ENCODE measurements around the gene ERCC4.

The ERCC4 gene

GRCh38 chr16:13948086-13948485 is 28.1 kb downstream of the ERCC4 start:
- DNase-seq (ENCODE audit: low read depth) = no peak

- DNase-seq (ENCODE audit: low read depth) = no peak
Observed at GRCh38 chr16:13950821-13951547, 31.0 kb downstream of the ERCC4 start.

- no peak for DNase-seq (ENCODE audit: low read depth)
Observed at GRCh38 chr16:13951611-13952010, 31.7 kb downstream of the ERCC4 start.

- DNase-seq (ENCODE audit: low read depth) = no peak
Observed at GRCh38 chr16:13953501-13953900, 33.5 kb downstream of the ERCC4 start.

- DNase-seq (ENCODE audit: low read depth) = no peak
Observed at GRCh38 chr16:13956635-13957196, 36.8 kb downstream of the ERCC4 start.

DNA sequence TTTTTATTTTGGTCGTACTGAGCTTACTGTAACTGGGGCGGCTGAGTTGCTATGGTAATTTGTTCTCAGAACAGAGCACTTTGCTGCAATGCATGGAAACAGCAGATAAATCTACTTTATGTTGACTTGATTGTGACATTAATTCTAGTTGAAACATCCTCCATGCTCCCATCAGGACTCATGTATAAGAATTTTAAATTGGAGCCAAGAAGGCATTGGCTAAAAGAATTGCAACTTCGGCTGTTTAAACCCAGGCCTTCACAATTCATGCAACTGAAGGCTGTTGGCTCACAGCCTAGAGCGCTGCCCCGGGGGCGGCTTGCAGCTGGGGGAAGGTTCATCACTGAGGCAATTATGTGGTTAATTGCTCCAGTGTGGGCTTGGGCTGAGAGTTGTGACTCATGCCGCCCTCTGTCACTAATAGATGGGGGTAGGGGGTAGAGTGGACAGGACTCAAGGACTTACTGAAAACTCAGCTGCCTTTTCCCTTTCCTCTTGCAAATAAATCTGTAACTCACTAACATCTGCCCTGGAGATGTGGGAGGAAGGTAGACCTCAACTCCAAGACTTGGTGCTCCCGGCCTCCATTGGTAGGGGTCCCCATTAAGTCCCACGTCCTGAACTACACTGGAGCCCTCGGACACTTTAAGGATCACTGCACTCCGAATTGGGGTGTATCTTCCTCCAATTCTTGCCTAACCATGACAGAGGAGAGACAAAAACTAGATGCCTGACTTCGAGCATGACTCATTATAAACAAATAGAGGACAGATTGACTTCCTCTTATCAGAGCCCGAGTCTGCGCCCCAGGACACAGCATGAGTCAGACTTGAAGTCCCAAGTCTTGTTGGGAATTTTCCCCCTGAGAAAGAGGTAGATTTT is 37.5 kb downstream of the ERCC4 start:
- peak; percentile 67 for DNase-seq (ENCODE audit: low read depth)

DNA sequence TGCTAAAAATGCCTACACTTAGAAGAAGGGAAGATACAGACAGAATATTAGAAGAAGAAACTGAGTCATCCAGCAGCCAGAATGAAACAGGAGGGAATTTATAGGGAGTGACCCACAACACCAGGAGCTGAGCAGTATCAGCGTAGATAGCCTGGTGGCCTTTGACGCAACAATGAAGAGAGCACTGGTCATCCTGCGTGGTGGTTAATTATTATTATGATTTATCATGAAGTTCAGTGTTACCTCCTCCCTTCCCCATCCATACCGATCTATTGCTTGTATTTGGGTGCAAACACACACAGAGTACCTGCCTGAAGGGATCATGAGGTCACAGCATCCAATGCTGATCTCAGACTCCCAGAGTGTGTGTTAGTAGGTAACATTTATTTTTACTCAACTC is 38.5 kb downstream of the ERCC4 start:
- DNase-seq (ENCODE audit: low read depth) = no peak

DNA sequence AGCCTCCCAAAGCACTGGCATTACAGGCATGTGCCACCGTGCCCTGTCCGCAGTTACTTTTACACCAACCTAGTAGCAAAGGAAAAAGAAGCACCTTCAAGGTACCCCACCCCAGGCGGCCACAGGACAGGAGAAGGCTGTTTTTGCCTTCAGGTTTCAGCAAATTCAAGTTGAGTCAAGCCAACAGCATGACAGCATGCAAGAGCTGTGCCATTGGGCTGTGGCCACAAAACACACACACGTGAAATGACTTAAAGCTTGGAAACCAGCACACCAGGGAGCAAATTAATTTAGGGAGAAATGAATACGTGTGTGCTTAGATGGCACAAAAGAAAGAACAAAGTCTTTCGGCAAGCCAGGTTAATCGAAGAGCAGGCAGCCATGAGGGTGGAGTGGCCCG is 39.7 kb downstream of the ERCC4 start:
- DNase-seq (ENCODE audit: low read depth) = no peak

GRCh38 chr16:13961099-13961811 is 41.3 kb downstream of the ERCC4 start:
- no peak for DNase-seq (ENCODE audit: low read depth)

DNA sequence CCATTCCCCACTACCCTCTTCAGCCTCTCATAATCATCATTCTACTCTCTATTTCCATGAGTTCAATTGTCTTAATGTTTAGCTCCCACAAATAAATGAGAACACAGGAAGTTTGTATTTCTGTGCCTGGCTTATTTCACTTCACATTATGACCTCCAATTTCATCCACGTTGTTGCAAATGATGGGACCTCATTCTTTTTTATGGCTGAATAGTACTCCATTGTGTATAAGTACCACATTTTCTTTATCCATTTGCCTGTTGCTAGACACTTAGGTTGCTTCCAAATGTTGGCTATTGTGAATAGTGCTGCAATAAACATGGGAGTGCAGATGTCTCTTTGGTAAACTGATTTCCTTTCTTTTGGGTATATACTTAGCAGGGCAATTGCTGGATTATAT is 42.3 kb downstream of the ERCC4 start:
- DNase-seq (ENCODE audit: low read depth) = no peak

DNA sequence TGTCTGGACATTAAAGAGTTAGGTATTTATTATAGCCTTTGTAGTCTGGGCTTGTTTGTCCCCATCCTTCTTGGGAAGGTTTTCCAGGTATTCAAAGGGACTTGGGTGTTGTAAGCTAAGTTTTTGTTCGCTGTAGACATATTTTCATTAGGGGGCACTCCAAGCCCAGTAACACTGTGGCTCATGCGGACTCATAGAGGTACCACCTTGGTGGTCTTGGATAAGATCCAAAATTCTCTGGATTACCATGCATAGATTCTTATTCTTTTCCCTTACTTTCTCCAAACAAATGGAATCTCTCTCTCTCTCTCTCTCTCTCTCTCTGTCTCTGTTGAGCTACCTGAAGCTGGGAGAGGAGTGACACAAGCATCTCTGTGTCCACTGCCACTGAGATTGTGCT is 48.9 kb downstream of the ERCC4 start:
- no peak for DNase-seq (ENCODE audit: low read depth)

GRCh38 chr16:13969711-13970110 is 49.8 kb downstream of the ERCC4 start:
- no peak for DNase-seq (ENCODE audit: low read depth)

GRCh38 chr16:13970708-13971422 is 50.9 kb downstream of the ERCC4 start:
- no peak for DNase-seq (ENCODE audit: low read depth)

- no peak for DNase-seq (ENCODE audit: low read depth)
Observed at GRCh38 chr16:13973321-13974023, 53.5 kb downstream of the ERCC4 start.

GRCh38 chr16:13977177-13977576 is 57.2 kb downstream of the ERCC4 start:
- no peak for DNase-seq (ENCODE audit: low read depth)

DNA sequence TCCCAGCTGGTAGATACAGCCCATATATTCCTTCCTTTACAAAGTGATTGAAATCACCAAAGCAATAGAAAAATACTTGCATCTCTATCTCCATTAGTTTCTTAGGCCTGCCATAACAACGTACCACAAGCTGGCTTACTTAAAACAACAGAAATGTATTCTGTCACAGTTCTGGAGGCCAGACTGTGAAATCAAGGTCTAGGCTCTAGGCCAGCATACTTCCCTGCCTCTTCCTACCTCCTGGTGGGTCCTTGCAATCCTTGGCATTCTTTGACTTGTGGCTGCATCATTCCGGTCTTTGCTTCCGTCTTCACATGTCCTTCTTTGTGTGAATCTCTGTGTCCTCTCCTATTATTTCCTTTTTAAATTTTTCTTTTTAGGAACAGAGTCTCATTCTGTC is 62.5 kb downstream of the ERCC4 start:
- no peak for DNase-seq (ENCODE audit: low read depth)

DNA sequence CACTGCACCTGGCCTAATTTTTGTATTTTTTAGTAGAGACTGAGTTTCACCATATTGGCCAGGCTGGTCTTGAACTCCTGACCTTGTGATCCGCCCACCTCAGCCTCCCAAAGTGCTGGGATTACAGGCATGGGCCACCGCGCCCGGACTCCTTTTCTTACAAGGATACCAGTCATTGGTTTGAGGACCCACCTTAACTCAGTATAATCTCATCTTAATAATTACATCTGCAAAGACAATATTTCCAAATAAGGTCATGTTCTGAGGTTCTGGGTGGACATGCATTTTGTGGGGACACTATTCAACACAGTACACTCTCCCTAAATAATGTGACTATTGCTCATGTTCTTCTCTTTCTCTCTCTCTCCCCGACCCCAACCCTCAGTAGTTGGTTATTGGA is 63.7 kb downstream of the ERCC4 start:
- no peak for DNase-seq (ENCODE audit: low read depth)

GRCh38 chr16:13984794-13985193 is 64.8 kb downstream of the ERCC4 start:
- DNase-seq (ENCODE audit: low read depth) = no peak

- DNase-seq (ENCODE audit: low read depth) = no peak
Observed at GRCh38 chr16:13988038-13988437, 68.1 kb downstream of the ERCC4 start.

DNA sequence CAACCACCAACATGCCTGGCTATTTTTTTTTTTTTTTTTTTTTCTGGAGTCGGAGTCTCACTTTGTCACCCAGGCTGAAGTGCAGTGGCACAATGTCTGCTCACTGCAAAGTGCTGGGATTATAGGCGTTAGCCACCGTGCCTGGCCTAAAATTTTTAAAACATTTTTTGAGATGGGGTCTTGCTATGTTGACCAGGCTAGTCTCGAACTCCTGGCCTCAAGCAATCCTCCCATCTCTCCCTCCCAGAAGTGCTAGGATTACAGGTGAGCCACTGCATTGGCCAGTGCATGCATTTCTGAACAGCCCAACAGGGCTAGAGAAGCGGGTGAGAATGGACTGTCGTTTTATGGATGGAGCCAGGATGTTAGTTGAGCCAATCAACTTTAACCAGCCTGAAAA is 72.4 kb downstream of the ERCC4 start:
- no peak for DNase-seq (ENCODE audit: low read depth)

GRCh38 chr16:13992976-13993375 is 73.0 kb downstream of the ERCC4 start:
- no peak for DNase-seq (ENCODE audit: low read depth)
